ENCODE measurements around the gene SMARCAD1.

DNA sequence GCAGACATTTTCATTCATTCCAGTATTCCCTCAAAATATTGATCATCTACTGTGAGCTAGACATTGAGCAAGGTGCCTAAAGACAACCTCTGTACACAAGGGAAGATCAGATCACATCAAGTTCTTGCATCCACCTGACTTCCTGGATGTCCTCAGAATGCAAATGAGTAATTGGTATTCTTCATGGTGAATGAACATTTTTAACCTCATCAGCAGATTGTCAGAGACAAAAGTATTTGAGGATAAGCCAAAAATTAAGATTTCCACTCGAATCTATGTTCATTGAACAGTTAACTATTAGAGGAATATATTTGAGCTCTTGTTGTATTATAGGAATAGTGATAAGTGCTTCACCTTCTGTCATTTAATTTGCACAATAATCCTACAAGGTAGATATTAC is 1.3 kb downstream of the SMARCAD1 start:
- TF ChIP-seq, protein P1, sequence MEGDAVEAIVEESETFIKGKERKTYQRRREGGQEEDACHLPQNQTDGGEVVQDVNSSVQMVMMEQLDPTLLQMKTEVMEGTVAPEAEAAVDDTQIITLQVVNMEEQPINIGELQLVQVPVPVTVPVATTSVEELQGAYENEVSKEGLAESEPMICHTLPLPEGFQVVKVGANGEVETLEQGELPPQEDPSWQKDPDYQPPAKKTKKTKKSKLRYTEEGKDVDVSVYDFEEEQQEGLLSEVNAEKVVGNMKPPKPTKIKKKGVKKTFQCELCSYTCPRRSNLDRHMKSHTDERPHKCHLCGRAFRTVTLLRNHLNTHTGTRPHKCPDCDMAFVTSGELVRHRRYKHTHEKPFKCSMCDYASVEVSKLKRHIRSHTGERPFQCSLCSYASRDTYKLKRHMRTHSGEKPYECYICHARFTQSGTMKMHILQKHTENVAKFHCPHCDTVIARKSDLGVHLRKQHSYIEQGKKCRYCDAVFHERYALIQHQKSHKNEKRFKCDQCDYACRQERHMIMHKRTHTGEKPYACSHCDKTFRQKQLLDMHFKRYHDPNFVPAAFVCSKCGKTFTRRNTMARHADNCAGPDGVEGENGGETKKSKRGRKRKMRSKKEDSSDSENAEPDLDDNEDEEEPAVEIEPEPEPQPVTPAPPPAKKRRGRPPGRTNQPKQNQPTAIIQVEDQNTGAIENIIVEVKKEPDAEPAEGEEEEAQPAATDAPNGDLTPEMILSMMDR (IDR thresholded peaks at IDR 0.05), result no peak
- TF ChIP-seq POLR2A (IDR thresholded peaks at IDR 0.05; ENCODE audit: low read length) (no peak), KDM5A (IDR thresholded peaks at IDR 0.05) (no peak), RCOR1 (IDR thresholded peaks at IDR 0.05; ENCODE audit: low read depth, low read length) (no peak)

All from A549 (cell line).